NK-92 treated with Interleukin-12 subunit alpha and Interleukin-12 subunit beta, amount 100 ng/mL, for 24 hours (cell line): ENCODE measurements around the gene ABCA3.
"Not testable (repeated sequence)": the region's sequence is repeated elsewhere in the genome, so short reads cannot be mapped to it uniquely, and the experiment has no call there.

Experiments used
- DNase-seq: peaks from one replicate; lab custom pipeline; 2025; lab: John Stamatoyannopoulos, UW

The ABCA3 gene

GRCh38 chr16:2340564-2341455 is at the start of gene ABCA3:
Gene ABCA3, minus strand, starts transcription at chr16:2340728. Its CDS starts 14,262 bp downstream, at chr16:2326466.
- peak; percentile 74 for DNase-seq

GRCh38 chr16:2388875-2389433 is 48.4 kb upstream of the ABCA3 start:
- DNase-seq, result no peak

DNA sequence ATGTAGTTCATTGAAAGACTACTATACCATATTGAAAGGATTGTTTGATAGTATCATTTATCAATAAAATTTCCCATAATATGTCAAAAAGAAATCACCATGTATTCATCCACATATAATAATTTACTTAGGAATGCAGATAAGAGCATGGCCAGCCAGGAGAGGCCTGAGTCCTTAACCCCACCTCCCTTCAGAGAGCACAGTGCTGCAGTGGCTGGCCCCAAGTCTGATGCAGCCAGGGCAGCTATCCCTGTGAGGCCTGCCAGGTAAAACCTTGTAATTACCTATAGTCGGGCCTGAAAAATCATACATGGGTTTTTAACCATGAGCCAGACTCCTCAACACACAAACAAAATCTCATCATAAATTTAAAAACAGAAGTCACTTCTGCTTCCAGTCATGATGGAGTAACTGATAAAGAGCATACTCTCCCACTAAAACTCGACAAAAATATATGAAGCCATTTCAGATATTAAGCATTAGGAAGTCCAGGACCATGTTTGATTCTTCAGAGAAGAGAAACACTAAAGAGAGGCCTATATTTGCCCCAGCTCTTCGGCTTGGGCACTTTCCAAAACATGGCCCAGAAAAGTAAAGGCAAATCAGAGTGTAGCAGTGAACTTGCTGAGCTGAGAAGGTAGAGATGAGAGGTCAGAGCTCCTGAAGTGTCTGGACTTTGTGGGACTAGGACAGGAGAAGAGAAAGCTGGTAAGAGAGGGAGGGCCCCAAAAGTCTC is 47.8 kb upstream of the ABCA3 start:
- no peak for DNase-seq

- no peak for DNase-seq
Observed at GRCh38 chr16:2386990-2387389, 46.5 kb upstream of the ABCA3 start.

GRCh38 chr16:2385982-2386381 is 45.5 kb upstream of the ABCA3 start:
- DNase-seq, result not testable (repeated sequence)

GRCh38 chr16:2385190-2385836 is 44.8 kb upstream of the ABCA3 start:
- DNase-seq, result no peak

DNA sequence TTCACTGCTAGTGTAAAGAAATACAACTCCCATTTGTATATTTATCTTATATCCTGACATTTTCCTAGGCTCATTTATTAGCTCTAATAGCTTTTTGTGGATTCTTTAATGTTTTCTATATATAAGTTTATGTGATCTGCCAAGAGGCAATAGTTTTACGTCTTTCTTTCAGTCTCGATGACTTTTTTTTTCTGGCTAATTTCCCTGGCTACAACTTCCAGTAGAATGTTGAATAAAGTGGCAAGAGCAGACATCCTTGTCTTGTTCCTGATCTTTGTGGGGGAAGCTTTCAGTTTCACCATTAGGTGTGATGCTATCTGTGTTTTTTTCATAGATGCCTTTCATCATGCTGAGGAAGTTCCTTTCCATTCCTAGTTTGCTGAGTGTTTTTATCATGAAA is 43.9 kb upstream of the ABCA3 start:
- DNase-seq, result no peak

- no peak for DNase-seq
Observed at GRCh38 chr16:2383501-2383900, 43.0 kb upstream of the ABCA3 start.

- DNase-seq, result no peak
Observed at GRCh38 chr16:2374644-2375043, 34.1 kb upstream of the ABCA3 start.

DNA sequence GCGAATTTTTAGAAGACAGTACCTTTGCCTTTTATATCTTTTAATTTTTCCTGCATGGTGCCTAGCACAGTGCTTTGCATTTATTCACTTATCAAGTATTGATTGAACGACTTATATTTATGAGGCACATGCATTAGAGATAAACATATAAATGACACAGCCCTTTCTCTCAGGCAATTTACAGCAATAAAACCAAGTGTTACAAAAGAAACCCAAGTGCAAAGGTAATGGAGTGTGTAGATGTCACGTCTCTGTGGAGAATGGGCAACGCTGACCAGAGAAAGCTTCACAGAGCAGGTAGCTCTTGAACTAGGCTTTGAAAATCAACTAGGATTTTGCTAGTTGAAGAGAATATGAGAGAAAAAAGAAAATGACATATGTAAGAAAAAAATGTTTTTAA is 32.6 kb upstream of the ABCA3 start:
- DNase-seq, result no peak

DNA sequence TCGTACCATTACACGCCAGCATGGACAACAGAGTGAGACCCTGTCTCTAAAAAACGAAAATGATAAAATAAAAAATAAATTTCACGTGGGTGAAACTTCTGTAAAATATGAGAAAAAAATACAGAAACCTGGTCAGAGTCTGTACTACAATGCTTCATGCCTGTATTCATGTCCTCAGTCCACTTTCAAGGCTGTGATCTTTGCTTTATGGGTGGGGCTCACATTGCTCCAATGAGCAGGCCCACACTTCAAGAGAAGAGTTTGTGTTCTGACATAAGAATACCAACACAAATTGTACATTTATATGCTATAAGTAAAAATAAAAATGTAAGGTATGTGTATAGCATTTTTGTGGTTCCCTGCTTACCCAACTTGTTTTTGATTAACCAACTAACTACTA is 32.2 kb upstream of the ABCA3 start:
- DNase-seq, result no peak

- DNase-seq, result no peak
Observed at GRCh38 chr16:2371421-2371820, 30.9 kb upstream of the ABCA3 start.

- DNase-seq, result no peak
Observed at GRCh38 chr16:2370721-2371120, 30.2 kb upstream of the ABCA3 start.

DNA sequence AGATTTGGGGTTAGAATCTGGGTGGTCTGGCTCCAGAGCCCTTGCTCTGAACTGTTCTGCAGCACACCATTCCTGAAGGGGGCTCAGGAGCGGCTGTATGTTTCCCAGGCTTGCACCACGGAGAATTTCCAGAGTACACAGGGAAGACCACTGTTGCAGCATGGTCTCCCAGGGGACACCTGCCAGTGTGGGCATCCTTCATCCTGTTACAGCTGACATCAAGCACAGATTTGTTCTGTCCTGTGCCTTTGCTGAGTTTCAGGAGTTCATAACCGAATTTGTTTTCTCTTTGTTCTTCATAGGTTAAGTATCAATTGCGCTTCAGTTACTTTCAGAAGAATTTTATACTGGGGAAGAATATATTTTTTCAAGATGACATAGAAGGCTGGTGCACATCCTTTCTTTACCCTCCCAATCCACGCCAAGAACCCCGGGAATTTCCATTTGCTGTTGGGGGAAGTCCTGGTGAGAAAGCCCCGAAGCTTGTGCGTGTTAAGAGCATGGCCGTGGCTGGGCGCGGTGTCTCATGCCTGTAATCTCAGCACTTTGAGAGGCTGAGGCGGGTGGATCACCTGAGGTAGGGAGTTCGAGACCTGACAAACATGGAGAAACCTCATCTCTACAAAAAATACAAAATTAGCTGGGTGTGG is 26.3 kb upstream of the ABCA3 start:
- no peak for DNase-seq

DNA sequence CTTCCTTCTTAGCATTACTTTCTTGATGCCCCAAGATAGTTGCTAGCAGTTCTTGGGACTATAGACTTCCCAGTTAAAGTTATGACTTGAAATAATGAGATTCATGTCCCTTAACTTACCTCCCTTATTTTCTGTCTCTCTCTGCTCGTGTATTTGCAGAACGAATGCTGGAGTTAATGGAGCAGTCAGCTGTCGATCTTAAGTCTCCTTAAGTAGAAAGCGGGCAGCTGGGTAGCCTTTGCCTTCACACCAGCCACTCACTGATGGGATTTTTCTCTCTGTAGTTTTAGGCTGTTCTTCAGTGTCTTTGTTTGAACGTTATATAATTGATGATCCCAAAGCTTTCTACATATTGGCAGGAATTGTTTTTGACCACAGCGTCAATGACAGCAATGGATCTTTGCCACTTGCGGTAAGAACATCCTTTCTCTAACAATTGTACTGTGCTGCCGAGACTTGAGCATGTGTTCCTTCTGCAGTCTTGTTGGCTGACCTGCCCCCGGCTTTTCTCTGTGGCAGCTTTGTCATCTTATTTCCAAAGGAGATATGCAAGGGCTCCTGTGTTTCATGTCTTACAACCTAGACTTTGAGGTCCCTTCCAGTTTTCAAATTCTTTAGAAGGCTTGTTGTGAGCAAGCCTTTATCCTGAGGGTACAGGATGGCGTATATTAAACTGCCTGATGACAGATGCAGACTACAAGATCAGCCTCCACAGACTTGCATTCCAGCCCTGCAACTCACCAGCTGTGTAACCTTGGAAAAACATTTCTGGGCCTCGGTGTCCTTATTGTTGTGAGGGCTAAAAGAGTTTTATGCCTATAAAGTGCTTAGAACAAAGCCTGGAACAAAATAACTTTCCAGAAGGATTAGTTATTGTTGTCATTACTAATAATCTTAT is 25.1 kb upstream of the ABCA3 start:
- DNase-seq, result no peak

- DNase-seq, result no peak
Observed at GRCh38 chr16:2364638-2365210, 24.2 kb upstream of the ABCA3 start.

DNA sequence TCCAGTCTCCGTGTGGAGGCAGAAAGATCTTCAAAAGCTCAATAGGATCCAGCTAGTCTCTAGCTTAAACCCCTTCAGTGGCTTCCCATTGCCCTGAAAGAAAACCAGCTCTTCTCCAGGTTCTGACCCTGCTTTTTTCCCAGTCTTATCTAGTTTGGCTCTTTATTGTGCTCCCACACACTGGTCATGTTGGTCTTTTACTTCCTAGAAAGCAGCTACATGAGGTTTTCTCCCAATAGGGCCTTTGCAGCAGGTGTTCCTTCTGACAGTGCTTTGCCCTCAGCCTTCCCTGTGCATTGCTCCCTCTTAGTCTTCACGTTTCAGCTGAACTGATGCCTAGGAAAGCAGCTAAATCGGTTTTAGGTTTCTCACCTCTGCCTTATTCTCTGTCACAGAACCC is 21.7 kb upstream of the ABCA3 start:
- no peak for DNase-seq

DNA sequence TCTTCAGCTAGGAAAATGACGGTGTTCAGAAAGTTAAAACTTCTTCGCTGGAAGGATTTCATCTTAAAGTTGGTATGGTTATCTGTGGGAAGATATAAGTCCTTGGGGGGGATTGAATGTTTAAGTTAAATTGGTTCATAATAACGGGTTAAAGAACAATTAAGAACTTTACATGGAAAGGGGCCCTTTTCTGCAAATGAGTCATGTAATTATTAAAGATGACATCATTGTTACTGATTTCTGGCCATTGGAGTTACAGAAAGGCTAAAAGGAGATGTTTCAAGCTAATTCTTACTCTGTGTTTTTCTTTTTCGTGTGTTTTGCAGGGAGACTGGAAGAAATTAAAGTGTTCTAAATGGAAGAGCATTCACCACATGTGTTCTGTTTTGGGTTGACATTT is 20.6 kb upstream of the ABCA3 start:
- DNase-seq, result no peak

DNA sequence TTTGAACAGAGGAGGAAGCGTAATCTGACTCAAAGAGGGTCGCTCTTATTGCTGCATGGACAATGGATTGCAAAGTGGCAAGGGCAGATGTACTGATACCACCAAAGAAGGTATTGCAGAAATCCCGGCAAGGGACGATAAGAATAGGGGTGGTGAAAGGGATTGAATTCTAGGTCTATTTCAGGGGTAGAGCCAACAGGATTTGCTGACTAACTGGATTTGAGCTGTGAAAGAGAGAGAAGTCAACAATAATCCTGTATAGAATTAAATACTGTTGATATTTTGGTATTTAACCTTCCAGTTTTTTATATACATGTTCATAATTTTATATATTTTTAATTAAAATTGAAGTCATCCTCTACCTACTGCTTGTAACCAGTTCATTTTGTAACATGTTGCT is 19.4 kb upstream of the ABCA3 start:
- DNase-seq, result no peak

DNA sequence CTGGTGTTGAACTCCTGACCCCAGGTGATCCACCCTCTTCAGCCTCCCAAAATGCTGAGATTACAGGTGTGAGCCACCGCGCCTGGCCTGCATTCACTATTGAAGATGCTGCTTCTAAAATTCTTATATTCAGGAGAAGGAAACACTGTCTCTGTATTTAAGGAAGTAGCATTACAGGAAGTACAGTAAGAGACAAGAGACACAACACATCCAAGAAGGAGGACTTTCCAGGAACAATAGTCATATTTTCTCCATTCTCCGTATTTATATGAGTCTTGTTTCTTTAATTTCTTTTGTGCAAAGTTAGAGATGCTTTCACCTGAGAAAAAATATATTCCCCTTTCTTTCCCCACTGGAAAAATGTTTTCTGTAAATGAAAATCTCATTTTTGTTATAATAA is 18.3 kb upstream of the ABCA3 start:
- DNase-seq, result no peak

GRCh38 chr16:2357331-2357730 is 16.8 kb upstream of the ABCA3 start:
- no peak for DNase-seq
